Stimulated activated CD4-positive, alpha-beta T cell treated with anti-CD3 and anti-CD28 coated beads, Interleukin-1b, Interleukin-23, amount 100 ng/mL, for 4 hours (primary cell): Measurements from ENCODE around the gene ACKR2.
"Not testable (repeated sequence)": the region's sequence is repeated elsewhere in the genome, so short reads cannot be mapped to it uniquely, and the experiment has no call there.

ENCODE experiments used
- DNase-seq, 2 donors: peaks; one replicate each; pipeline ENCODE4 v3.0.0-alpha.2; 2020; ENCODE audit warnings: low read depth in 2 of 2

ACKR2 gene

DNA sequence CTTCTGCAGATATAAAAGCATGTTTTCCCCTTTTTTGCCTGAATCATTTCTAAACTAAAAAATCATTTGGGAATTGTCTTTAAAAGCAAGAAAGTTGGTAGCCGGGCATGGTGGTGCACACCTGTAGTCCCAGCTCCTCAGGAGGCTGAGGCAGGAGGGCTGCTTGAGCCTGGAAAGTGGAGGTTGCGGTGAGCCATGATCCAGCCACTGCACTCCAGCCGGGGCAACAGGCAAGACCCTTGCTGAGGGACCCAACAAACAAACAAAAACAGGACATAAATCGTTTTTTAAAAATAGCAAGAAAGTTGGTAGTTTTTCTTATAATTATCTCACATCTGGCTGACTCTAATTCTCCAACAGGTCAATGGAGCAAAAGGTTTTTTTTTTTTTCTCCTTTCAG lies 7.5 kb upstream of the ACKR2 start:
- no peak for DNase-seq

DNA sequence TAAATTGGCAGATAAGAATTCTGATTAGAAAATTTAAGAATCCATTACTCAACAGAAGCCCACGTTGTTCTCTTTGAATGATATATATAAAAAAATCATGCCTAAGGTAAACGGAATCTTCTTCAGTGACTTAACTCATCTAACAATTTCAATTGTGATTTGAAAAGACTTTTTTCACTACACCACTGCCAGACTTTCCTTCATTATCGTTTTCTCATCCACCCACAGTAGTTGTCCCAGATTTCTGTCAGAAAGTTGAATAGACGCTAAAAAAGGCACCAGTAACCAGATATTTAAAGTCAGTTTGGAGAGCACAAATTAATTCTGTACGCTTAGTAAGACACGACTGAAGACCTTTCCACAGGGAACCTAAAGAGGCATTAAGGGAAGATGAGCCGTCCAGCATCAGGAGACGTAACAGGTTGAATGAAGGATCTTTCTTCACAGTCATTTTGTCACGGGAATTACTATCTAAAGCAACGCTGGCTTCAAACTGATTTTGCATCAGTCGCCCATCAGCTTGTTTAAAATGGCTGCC lies 6.3 kb upstream of the ACKR2 start:
- no peak for DNase-seq

DNA sequence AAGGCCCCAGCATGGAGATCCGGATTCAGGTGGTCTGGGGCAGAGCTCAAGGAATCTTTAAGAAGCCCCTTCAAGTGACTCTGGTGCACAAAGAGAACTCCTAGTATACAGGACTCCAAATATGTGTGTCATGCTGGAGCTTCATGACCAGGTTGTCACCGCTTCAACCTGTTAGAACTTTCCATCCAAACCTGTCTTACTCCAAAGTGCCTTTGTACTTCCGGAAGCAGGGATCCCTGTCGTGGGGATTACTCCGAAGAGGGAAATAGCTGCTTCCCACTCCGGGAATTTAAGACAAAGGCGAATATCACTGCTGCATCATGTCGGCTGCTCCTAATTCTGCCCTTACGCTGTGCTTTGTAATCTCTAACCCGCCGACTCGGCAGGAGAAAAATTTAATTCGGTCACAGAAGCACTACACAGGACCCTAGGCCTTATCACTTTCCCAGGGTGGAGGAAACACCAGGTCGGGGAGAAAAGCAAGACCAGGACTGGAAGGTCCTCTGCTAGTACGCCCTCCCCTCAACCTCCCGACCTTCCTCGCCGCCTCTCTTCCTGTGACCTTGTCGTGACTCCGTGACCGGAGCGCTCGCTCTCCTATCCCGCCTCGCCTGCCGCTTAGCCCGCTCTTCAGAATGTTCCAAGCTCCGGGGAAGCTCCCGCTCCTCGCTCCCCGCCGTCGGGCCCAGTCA lies 5.7 kb upstream of the ACKR2 start:
- DNase-seq, result peak in 1 of 2 donors; percentile 27

DNA sequence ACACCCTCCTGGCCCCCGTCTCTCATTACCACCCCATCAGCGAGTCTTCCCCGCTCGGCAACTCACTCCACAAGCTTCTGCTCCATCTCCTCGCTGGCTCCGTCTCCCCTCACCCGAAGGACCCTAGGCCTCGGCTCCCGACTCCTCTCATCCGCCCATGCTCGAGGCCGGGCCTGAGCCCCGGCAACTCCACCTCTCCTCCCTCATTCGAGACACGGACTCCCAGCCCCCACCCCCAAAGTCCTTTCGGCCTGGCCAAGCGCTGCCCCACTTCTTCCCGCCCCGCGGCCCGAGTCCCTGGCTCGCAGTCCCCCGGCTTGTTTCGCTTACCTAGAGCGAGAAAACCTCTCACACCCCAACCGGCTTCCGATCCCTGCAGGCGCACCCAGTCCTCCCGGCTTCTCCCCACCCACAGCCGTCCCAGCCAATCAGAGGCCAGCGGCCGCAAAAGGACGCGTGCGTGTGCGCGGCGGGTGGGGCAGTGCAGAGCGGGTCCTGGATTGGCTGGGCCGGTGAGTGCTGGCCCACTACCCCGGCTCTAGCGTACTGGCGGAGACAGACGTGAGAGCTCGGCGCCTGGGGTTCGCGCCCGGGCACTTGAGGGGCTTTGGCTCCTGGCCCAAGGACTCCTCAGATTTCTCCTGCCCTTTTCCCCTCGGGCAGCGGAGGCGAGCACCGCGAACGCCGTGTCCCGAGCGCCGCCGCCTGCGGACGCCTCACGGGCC lies 5.0 kb upstream of the ACKR2 start, which contains the start of gene HIGD1A:
HIGD1A (minus strand) TSS at position 385 of the 725 bp plus-strand sequence. CDS start 10,237 bp downstream, outside the sequence.
- DNase-seq, result peak; percentile 89 to 90

DNA sequence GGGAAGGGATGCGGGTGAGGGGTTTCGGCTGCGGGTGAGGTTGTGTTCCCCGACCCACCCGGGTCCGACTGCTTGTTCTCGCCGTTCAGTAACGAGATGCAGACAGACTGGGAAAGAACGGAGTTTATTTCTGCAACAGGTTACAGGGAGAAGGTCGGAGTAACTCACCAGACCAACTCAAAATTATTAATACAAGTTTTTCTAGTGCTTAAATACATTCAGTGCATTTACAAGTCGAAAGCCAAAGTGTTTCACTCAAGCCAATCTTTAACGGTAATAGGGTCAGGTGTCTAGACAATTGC lies 4.5 kb upstream of the ACKR2 start:
- no peak for DNase-seq

DNA sequence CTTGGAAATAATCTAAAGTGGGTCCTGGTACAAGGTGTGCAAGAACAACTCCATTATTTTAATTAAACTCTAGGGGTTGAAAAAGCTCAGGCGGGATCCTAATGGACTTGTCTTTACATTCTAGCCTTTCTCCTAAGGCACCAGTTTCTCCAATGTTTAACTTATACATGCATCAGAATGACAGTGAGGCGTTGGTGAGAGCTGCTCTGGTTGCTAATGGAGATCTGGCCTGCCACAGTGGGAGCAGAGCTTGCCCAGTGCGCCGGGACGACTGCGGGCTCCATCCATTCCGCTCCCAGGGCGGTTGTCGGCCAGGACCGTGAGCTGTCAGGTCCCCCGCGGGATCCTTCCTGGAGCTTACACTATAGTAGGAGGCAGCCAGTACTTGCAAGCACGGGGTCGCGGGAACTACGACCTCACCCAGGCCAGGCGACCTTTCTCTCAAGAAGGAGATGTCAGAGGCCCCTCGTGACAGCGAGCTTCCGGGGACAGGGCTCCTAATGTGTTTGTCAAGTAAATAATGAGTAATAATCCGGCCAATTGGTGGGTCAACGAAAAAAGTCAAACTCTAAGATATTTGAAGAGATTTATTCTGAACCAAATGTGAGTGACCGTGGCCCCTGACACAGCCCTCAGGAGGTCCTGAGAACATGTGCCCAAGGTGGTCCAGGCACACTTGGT lies 4.0 kb upstream of the ACKR2 start:
- DNase-seq, result no peak

DNA sequence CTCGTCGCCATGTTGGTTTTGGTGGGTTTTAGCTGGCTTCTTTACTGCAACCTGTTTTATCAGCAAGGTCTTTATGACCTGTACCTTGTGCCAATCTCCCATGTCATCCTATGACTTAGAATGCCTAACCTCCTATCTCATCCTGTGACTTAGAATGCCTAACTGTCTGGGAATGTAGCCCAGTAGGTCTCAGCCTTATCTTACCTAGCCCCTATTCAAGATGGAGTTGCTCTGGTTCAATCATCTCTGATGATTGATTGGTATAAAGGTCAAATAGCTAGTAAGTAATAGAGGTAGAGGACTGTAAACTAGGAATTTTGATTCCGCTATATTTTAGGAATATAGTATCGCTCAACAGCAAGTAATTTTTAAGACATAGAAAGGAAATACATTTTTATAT lies 1.3 kb upstream of the ACKR2 start:
- DNase-seq, result no peak

DNA sequence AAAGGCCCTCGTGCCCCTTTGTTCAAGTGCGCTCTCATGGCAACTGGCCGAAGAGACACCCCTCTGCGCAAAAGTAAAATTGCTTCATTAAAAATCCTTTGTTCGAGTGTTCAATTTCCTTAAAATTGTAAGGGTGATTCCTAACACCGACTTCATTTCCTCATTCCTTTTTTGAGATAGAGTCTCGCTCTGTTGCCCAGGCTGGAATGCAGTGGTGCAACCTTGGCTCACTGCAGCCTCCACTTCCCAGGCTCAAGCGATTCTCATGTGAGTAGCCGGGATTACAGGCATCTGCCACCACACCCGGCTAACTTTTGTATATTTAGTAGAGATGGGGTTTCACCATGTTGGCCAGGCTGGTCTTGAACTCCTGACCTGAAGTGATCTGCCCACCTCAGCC lies 1.5 kb downstream of the ACKR2 start:
- not testable (repeated sequence) for DNase-seq

DNA sequence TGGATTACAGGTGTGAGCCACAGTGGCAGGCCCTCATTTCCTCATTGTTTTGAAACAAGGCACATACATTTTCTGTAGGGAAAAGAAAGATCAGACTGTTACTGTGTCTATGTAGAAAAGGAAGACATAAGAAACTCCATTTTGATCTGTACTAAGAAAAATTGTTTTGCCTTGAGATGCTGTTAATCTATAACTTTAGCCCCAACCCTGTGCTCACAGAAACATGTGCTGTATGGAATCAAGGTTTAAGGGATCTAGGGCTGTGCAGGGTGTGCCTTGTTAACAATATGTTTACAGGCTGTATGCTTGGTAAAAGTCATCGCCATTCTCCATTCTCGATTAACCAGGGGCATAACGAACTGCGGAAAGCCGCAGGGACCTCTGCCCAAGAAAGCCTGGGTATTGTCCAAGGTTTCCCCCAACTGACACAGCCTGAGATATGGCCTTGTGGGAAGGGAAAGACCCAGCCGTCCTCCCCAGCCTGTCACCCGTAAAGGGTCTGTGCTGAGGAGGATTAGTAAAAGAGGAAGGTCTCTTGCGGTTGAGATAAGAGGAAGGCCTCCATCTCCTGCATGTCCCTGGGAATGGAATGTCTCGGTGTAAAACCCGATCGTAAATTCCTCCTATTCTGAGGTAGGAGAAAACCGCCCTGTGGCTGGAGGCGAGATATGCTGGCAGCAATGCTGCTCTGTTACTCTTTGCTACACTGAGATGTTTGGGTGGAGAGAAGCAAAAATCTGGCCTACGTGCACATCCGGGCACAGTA lies 2.1 kb downstream of the ACKR2 start:
- not testable (repeated sequence) for DNase-seq

DNA sequence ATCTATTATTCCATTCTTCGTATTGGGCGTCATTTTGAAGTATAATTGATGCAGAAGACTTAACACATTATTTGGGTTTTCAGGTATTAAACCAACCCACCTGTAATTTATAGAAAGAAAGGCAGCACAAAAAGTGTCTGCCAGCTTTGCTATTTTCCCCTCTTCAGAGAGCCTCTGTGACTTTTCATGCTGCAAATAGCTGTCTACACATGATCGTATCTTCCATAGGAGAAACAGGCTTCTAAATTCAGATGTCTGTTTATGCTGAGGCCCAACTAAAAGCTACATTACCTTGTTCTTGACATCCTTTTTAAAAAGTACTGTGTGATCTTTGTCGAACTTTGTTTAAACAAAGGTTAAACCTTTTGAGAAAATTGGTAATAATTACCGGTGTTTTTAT lies 5.0 kb downstream of the ACKR2 start:
- DNase-seq, result no peak

DNA sequence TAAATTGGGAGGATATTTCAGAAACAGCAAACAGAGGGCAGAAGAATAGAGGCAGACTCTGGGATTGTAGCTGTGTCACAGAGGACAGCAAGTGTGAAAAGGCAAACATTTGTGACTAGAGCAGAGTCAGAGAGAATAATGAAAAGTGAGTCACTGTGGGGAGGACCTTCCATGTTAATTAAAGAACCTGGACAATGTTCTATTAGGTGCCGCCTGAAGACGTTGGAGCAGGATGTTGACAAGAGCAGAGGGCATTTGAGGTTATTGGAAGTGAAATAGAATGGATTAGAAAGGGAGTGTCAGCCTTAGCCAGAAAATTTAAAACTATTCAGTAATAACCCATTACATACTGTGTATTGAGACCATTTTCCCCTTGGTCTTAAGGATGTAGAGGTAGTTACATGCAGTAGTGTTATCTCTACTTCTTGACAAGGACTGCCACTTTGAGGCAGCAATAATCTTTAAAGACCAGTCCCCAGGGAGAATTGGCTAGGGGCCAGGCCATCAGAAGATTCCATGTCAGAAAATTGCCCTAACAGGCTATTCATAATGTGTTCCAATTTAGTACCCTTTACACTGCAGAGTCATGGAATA lies 5.8 kb downstream of the ACKR2 start:
- no peak for DNase-seq

DNA sequence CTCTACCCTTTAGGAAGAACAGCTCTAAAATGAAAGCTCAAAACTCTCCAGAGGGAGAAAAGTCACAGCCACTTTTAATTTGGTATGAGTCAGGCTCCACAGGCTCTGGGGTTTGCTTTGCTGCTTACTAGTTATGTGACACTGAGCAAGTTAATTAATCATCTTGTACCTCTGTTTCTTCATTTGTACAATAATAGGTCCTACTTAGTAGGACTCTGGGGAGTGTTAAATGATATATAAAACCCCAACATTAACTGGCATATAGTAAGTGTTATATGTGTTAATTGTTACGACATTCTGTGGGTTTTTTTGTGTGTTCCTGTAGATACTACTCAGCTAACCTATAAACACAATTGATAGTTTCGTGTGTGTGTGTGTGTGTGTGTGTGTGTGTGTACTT lies 6.6 kb downstream of the ACKR2 start:
- DNase-seq, result no peak

DNA sequence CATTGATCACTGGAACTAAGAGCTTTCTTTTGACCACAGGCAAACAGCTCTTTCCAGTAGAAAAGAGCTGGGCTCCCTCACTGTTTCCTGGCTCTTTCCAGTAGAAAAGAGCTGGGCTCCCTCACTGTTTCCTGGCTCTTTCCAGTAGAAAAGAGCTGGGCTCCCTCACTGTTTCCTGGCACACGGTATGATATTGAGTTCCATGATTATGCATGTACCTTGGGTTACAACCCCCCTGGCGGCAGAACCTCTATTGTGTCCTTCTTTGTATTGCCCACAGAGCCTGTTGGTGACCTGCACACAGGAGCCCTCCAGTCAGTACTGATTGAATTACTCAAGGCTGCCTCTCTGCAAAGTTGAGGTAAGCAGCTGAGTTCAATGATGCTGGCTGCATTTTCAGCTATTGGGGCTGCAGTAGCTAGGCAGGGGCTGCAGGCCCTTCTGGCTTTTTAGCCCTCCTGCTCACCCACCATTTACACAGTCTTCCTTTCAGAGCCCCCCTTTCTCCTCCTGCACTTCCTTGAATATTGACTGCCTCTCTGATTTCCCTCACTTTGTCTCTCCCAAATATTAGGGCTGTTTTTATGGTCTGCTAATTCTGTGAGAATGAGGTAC lies 10.2 kb downstream of the ACKR2 start:
- no peak for DNase-seq

DNA sequence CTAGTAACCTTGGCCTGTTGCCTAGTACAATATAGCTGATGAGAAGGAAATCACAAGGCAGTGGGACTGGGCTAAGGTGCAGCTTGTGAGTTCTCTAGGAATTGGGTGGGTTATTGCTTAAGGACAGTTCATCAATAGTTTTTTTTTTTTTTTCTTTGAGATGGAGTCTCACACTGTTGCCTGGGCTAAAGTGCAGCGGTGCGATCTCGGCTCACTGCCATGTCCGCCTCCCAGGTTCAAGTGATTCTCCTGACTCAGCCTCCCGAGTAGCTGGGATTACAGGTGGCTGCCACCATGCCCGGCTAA lies 11.5 kb downstream of the ACKR2 start:
- no peak for DNase-seq

DNA sequence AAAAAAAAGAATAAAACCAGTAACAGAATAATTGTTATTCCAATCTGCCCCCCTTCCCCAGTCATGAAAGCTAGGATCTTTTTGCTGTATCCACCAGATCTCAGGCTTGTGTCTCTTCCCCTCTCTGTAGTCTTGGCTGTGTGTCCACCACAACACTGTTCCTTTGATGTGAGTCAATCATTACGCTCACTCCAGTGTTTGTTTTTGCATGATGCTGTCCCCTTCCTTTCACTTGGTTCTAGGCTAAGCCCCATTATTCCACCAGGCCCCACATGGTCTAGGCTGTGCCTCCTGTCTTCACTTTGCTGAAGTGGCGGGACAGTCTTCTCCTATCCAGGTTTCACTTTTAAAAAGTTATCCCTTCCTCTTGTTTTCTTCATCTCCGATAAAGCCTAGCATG lies 13.6 kb downstream of the ACKR2 start:
- DNase-seq, result no peak

DNA sequence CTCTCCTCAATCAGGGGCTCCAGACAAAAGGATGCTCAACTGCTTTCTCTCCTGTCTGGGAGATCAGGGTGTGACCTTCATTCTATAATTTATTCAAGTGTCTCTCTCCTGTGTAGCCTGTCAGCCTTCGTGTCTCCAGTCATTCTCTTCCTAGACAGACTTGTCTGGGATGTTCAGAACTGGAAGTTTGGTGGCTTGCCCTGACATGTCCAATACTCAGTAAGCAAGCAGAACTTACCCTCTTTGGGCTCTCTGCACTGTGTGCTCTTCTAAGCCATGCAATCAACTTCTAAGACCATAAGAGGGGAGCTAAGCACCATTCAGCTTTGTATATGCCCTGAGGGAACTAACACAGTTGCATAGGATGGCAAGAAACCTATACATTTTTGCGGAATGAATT lies 14.1 kb downstream of the ACKR2 start:
- no peak for DNase-seq

DNA sequence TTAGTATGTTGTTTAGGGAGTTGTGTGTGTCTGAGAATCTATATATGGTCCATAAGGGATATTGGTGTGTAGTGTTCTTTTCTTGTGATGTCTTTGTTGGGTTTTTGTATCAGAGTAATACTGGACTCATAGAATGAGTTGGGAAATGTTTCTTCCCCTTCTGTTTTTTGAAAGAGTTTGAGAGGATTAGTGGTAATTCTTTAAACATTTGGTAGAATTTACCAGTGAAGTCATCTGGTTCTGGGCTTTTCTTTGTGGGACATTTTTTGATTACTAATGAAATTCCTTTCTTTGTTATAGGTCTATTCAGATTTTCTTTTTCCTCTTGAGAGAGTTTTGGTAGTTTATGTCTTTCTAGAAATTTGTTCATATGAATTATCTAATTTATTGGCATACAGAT lies 16.9 kb downstream of the ACKR2 start:
- no peak for DNase-seq

DNA sequence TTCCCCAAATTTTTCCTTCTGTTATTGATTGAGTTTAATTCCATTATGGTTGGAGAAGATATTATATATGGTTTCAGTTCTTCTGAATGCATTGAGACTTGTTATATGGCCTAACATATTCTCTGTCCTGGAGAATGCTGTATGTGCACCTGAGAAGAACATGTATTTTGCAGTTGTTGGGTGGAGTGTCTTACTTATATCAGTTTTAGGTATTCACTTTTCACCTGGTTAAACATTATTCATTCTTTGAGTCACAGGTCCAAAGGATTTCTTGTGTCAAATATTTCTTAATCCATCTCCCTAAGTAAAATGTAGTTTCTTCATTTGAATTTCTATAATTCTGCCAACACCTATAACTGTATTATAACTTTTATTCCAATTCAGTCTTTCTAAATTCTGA lies 17.8 kb downstream of the ACKR2 start:
- DNase-seq, result no peak

DNA sequence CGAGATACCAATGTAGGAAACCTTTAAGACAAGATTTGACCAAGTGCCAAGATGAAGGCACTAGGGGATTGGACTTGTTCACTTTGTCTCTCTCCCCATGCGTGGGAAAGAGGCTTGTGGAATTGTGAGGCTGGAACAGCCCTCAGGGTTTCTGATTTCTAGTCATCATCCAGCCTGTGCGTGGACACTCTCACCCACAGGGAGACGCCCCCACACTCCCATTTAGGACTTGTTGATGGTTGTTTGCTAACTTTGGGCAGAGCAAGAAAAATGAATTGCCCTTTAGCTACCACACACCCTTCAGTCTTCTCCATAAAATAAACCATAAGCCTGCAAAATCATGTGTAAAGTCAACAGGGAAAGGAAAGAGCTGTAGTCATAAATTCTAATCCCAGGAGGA lies 18.4 kb downstream of the ACKR2 start:
- no peak for DNase-seq

DNA sequence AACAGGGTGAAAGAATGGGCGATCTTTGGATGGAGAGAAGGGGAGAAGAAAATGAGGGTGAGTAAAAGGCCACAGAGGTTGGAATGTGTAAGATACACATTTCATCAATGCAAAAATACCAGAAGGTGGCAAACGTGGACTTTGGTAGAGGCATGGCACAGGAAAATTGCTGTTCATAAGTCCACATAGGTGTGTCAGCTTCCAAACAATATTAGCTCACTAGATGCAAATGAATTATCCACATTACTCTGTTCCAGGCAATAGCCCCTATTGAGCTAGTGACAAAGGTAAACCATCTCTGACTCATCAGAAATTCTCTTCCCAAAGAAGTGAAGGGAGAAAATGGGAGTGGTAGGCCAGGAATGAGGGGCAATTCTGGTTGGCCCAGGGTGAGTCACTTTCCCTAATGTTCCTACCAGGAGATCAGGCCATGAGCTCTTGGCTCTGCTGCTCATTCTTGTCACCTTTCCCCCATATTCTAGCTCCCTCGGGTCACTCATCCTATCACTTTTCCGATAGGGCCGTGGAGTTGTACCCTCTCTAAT lies 19.9 kb downstream of the ACKR2 start:
- DNase-seq, result no peak
